ENCODE data around the gene PAPSS2. TPM values are rescaled to one million over a fixed set of nuclear protein-coding genes. Genes with fewer than 3 reads are reported as not detected.
A peak's percentile ranks its signal among the peaks of the same experiment; 100 is the strongest.

The PAPSS2 gene
- total RNA-seq, 1 experiment from 2014 or later: 24.5 TPM

DNA sequence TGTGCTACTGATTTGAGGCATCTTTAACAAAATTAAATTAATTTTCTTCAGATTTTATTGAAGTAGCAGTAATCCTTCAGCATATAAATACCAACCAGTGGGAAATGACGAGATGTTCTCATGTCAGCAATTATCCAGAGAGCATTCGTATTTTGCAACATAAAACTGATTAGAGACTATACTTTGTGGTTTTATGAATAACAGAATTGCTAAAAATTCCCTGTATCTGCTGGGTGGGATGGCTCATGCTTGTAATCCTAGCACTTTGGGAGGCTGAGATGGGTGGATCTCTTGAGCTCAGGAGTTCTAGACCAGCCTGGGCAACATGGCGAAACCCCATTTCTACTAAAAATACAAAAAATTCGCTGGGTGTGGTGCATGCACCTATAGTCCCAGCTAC lies 101.5 kb downstream of the PAPSS2 start:
- peak overlapping the region in 2 of 3 experiments; percentile 40 to 48; a peak in 2 of 7 replicates for H3K27ac Mint-ChIP-seq
- Histone ChIP-seq H3K23me2 (ENCODE audit: insufficient read length, low read depth, low read length, poor library complexity, severe bottlenecking) (no peaks in the 10 kb centered on the region), H2AFZ (ENCODE audit: low read length) (no peak overlapping the region), H3K4me2 (ENCODE audit: insufficient read depth, insufficient read length, low read length) (no peak overlapping the region), H3T11ph (ENCODE audit: low read length) (no peak overlapping the region), H2BK120ac (ENCODE audit: low read depth, low read length, poor library complexity, severe bottlenecking) (no peak overlapping the region), H4K91ac (ENCODE audit: insufficient read length, low read depth, low read length) (no peak overlapping the region), H3K27me3 (ENCODE audit: insufficient read depth, low read length) (no peaks in the 10 kb centered on the region), H3K9ac (ENCODE audit: extremely low read depth, insufficient read length, low read length) (no peak overlapping the region), H4K8ac (replicated peaks; ENCODE audit: insufficient read length, low read depth, low read length) (no peak overlapping the region), H3K23ac (ENCODE audit: insufficient read length, low read depth, low read length) (no peak overlapping the region), H2BK20ac (ENCODE audit: low read depth, low read length, poor library complexity, severe bottlenecking) (no peak overlapping the region), H3K18ac (ENCODE audit: insufficient read length, low read depth, low read length) (no peak overlapping the region), H3K79me1 (ENCODE audit: insufficient read depth, low read depth, low read length, poor library complexity, severe bottlenecking) (no peaks in the 10 kb centered on the region), H3K14ac (ENCODE audit: insufficient read depth, low read length) (no peak overlapping the region), H4K20me1 (ENCODE audit: control insufficient read depth, insufficient read depth, insufficient read length) (no peaks in the 10 kb centered on the region), H3K4me1 (ENCODE audit: insufficient read depth, low read length) (no peaks in the 10 kb centered on the region; the same call in 1 of the 2 replicates), H3K9me3 (ENCODE audit: control insufficient read depth, low read depth, low read length) (no peaks in the 10 kb centered on the region), H3K4ac (ENCODE audit: low read depth, low read length) (no peak overlapping the region), H2BK12ac (ENCODE audit: insufficient read length, low read depth, low read length) (no peak overlapping the region), H2BK15ac (ENCODE audit: low read depth, low read length) (no peak overlapping the region), H3K27ac (ENCODE audit: insufficient read length, low read depth, low read length) (no peak overlapping the region), H2BK5ac (ENCODE audit: insufficient read length, low read length) (no peak overlapping the region), H2AK5ac (ENCODE audit: insufficient read length, low read length) (no peak overlapping the region), H3K56ac (ENCODE audit: insufficient read length, low read depth, low read length) (no peak overlapping the region), H3K79me2 (ENCODE audit: insufficient read depth, low read length) (no peaks in the 10 kb centered on the region), H4K5ac (ENCODE audit: insufficient read length, low read depth, low read length) (no peak overlapping the region)
- H3K4me1 Mint-ChIP-seq: peaks cover 0 to 8% of the 10 kb centered on the region in 2 experiments; a peak in 2 of 4 replicates
- WGBS (ENCODE audit: extremely low coverage, insufficient read length, low lambda C conversion rate): no CpG with 5 or more reads among the region's 4 CpGs
- H3K9me3 Mint-ChIP-seq: no peaks in the 10 kb centered on the region
- H3K27me3 Mint-ChIP-seq (ENCODE audit: low read depth): no peaks in the 10 kb centered on the region
- TF ChIP-seq CTCF (conservative IDR thresholded peaks at IDR 0.05): no peak
- H3K36me3 Mint-ChIP-seq (ENCODE audit: insufficient read depth in 1 of 3, low read depth in 3 of 3): peaks cover 4 to 29% (median 18%) of the 10 kb centered on the region in 3 experiments; a peak in 6 of 7 replicates
- DNase-seq: no peak
- no peak overlapping the region for H3K4me3 Mint-ChIP-seq

Data from H9 (cell line).